Body of pancreas (tissue), 4 donors: ENCODE results near the gene CLCA4.

Source experiments
- POLR2A ChIP-seq, 3 donors: fragments of 450-650 bp; IDR thresholded peaks; one replicate each; pipeline ENCODE4 v1.6.1; 2016; ENCODE audit warnings: antibody characterized with exemption in 3 of 3, mild to moderate bottlenecking in 2 of 3
- TF ChIP-seq, protein P1 (sequence below), 7 experiments: fragments of 450-650 bp in 4 of 7; fragments of 200-600 bp in 3 of 7; sonication (generic) in 3 of 7; IDR thresholded peaks; one replicate each; pipeline ENCODE4 v1.5.1; 2016 to 2019; ENCODE audit warnings: antibody characterized with exemption in 7 of 7

GRCh38 chr1:86583593-86583992 lies 36.7 kb downstream of the CLCA4 start:
- TF ChIP-seq POLR2A (IDR thresholded peaks at IDR 0.05): no peak
- TF ChIP-seq, protein P1, sequence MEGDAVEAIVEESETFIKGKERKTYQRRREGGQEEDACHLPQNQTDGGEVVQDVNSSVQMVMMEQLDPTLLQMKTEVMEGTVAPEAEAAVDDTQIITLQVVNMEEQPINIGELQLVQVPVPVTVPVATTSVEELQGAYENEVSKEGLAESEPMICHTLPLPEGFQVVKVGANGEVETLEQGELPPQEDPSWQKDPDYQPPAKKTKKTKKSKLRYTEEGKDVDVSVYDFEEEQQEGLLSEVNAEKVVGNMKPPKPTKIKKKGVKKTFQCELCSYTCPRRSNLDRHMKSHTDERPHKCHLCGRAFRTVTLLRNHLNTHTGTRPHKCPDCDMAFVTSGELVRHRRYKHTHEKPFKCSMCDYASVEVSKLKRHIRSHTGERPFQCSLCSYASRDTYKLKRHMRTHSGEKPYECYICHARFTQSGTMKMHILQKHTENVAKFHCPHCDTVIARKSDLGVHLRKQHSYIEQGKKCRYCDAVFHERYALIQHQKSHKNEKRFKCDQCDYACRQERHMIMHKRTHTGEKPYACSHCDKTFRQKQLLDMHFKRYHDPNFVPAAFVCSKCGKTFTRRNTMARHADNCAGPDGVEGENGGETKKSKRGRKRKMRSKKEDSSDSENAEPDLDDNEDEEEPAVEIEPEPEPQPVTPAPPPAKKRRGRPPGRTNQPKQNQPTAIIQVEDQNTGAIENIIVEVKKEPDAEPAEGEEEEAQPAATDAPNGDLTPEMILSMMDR (IDR thresholded peaks at IDR 0.05): no peak
